HG03558 (cell line): ENCODE measurements around the gene STAT6.
"Not testable (repeated sequence)": the region's sequence is repeated elsewhere in the genome, so short reads cannot be mapped to it uniquely, and the experiment has no call there.

Experiments used
- ATAC-seq: cut with Tn5 transposase; IDR thresholded peaks from one replicate; pipeline ENCODE4 v1.9.1; 2021; ENCODE audit warnings: moderate number of reproducible peaks; ENCODE audit not compliant: unreplicated experiment; ENCODE audit errors: extremely low read depth

The STAT6 gene

DNA sequence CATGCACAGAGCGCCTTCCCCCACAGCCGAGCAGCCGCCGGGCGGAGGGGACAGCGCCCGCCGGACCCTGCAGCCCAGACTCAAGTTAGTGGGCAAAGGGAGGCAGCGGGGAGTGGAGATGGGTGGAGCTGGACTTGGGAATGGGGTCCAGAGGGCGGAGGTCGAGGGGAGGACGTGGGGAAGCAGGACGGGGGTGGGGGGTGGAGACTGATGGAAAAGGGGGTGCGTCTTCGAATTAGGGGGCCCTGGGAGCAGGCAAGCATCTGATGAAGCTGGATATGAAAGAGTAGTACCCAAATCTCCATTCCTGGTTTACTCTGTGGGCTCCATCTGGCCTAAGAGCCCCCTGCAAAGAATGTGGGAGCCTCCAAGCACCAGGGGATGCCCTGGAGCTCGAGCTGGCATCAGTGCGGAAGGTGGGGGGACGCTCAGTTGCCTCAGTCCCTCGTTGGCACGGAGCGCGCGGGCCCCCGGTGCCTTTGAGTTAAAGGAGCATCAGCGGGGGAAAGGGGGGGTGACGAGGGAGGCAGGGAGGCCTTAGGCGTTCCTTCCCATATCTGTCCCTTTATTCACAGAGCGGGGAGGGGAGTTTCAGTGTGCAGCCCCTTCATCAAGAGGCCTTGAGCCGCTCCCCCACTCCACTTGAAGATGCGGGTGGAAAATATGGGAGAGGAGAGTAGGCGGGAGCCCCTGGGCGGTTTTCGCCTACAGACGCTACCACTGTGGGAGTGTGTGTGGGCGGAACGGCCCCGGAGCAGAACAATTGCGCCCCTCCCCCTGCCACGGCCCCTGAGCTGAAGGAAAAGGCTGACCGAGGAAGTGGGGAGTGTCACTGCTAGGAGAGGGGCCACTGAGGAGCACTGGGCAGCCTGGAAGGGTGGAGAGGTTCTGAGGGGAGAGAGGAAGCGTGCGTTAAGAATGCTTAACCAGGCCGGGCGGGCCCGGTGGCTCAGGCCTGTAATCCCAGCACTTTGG is 21.6 kb downstream of the STAT6 start:
- ATAC-seq: no peak

DNA sequence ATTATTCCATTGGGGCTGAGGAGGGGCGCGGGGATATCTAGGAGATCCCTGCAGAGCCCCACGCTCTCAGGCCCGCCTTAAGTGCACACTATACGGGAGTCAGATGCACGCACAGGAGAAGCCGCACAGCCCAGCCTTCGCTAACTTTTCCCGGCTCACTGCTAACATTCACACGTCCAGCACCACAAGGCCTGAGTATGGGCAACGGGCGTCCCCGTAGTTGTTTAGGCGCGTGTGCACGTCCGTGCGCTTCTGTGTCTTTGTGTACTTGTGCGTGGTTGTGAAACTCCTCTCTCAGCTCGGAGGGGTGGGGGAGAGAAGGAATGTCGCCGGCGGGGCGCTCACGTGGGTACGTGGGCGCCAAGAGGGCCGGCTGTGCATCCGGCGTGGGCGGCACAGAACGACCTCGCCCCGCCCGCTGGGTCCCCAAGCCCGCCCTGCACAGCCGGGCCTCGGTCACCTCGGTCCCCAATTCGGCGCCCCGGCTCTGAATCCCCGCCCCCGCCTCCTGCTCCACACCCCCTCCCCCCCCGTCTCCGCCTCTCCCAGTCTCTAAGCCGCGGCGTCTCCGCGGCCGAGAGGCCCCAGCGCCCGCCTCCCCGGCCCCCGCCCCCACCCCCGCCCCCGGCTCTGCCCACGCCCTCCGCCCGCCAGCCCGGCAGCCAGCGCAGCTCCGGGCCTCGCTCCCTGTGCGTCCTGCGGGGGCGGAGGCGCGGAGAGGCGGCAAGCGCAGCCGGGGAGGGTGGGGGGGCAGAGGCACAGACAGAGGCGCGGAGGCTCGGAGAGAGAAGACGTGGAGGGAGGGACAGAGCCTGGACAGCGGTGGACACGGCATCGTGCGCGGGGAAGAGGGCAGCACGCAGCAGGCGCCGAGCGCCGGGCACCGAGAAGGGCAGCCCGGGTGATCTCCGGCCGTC is 22.6 kb downstream of the STAT6 start, which contains the start of gene NAB2:
TSS of gene NAB2 (plus strand) at position 761 of the 917 bp plus-strand sequence. CDS start 158 bp downstream, outside the sequence.
- peak; percentile 31 for ATAC-seq

DNA sequence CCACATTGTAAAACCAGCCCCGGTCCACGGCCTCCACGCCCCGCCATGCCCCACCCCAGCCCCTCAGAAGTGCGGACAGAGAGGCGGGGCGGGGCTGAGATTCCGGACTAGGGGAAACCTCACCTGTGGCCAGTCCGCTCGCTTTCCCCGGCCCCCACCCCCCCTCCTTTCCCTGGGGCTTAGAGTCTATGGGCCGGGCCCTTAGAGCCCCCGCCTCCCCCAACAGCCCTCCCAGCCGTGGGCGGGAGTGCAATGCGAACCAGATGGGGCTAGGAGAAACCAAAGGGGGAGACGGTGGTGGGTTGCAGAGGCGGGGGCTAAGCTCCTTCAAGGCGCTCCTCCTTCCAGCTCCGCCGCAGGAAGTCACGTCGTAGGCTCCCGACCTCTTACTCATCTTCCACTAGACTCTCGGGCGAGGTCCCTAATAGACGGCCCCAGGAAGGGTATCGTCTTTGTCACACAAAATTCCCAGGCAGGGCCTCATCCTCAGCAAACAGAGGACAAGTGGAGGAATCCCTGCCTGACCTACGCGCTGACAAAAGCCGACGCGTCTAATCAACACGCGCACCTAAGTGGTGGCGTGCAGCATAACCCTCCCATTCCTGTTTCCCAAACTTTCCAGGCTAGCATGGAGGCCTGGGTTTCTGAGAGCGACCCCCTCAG is 23.3 kb downstream of the STAT6 start:
- peak; percentile 11 for ATAC-seq

DNA sequence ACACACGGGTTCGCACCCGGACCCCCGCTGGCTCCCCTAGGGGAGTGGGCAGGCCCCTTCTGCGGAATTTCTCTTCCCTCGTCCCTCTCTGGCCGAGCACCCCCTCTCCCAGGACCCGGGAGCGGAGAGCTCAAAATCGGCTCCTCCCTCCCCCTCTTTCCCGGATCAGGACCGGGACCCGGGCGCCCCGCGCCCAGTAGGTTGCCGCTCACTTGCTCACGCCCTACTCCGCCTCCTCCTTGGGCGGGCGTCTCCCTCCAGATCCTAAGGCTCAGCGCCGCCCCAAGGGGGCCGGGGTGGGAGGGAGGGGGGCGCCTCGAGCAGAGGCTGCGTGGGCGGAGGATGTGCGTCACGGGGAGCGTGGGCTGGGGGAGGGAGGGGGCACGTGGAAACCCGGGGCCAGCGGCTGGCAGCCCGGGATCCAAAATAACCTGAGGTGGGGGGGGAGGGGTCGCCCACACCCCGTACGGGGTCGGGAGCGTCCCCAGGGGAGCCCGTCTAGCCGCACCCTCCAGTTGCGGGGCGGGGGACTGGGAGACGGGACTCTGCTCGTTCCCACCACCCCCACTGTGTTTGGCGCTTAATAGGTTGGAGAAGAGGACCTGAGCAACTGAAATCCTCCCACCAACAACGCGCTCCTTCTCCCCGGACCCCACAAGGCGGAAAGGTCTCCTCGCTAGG is 24.0 kb downstream of the STAT6 start:
- peak; percentile 11 for ATAC-seq

DNA sequence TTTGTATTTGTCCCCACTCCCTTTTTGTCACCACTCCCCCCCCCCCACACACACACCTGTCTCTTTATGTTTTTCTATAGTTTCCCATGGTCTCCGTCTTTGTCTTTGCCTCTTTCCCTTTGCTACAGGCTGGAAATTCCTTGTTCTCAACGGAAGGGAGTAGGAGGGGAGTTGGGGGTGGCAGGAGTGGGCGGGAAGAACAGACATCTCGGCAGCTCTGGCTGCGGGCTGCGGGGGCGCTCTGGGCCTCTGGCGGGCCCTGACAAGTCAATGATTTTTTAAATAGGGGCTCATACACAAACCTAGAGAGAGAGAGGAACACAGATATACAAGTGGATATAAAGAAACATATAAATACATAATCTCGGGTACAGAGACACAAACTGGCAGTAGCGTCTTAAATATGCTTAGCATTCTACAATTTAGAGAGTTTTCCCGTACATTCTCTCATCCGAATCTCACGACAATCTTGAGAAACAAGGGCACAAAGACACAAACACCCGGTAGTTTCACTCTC is 24.6 kb downstream of the STAT6 start:
- no peak for ATAC-seq

DNA sequence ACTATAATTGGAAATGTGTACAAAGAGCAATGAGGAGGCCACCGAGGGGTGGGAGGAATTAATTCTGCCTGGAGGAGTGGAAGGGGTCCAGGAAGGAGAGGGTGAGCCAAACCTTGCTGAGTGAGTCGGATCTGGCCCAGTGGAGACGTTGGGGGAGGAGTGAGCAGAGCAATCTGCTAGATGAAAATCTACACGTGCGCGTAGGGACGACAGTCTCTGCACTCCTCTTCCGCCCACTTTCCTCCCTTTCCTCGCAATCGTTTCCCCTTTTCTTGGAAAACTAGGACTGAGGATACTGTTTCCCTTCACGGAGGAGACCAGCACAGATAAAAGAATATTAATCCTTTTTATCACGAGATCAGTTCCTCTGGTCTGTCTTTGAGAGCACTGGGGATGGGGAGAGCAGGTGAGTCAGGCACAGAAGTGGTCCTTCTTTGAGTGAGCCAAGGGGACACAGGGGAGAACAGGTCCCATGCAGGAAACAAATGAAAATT is 25.1 kb downstream of the STAT6 start:
- ATAC-seq: no peak

DNA sequence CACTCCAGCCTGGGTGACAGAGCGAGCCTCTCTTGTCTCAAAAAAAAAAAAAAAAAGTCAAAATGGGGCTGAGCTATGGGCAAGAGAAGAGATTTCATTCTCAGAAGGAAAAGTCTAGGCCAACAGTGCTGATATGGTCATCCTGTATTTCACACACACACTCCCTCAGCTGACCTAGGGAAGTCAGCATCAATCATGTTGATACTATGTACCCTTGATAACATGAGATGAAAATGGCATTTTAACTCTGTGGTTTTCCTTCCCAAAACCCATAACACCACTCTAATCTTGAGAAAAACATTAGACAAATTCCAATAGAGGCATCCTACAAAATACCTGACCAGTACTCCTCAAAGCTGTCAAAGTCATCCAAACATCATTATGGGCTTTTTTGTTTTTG is 30.3 kb downstream of the STAT6 start:
- no peak for ATAC-seq

DNA sequence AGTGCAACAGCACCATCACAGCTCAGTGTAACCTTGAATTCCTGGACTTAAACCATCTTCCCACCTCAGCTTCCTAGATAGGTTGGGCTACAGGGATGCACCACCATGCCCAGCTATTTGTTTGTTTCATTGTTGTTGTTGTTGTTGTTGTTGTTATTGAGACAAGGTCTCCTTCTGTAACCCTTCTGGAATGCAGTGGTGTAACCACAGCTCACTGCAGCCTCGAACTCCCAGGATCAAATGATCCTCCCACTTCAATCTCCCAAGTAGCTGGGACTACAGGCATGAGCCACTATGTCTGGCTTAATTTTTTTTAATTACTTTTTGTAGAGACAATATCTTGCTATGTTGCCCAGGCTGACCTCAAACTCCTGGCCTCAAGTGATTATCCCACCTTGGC is 31.3 kb downstream of the STAT6 start:
- ATAC-seq: no peak

DNA sequence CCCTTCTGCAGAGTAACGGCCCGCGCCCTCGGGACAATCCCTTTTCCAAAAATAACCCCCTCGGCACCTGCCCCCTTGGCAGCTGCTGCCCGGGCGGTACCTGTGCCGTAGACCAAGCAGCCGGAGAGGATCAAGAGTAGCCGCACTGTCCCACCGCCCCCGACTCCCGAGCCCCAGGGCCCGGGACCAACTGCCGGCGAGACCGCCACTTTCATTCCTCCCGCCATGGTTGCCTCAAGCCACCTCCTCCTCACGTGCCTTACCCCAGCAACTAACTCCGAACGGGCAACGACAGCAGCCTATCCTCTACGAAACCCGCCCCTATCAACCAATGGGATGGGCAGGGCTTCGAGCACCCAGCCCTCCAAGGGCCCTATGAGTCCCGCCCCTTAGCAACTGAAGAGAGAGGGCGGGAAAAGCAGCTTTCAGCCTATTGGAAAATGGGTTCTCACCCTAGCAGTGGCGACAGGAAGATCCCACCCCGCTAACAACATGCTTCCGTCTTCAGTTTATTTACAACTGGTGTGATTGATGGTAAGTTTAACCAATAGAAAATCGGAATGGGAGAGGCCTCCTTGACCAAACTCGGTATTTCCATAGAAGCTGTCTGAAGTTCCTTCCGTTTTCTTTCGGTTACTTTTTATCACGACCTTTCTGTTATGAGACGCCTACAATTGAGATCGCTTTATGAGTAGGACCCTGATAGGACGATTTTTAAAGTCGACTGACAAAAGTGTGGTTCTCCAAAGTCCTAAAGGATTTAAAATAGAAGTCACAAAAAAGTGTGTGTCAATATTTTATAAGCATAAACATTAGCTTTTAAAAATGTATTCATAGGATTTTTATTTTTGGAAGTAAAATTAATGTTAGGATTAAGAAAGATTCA is 32.4 kb downstream of the STAT6 start, which contains the start of gene NEMP1:
TSS of gene NEMP1 (minus strand) at position 273 of the 886 bp plus-strand sequence. CDS start at position 227, 46 bp downstream.
- peak; percentile 87 for ATAC-seq

DNA sequence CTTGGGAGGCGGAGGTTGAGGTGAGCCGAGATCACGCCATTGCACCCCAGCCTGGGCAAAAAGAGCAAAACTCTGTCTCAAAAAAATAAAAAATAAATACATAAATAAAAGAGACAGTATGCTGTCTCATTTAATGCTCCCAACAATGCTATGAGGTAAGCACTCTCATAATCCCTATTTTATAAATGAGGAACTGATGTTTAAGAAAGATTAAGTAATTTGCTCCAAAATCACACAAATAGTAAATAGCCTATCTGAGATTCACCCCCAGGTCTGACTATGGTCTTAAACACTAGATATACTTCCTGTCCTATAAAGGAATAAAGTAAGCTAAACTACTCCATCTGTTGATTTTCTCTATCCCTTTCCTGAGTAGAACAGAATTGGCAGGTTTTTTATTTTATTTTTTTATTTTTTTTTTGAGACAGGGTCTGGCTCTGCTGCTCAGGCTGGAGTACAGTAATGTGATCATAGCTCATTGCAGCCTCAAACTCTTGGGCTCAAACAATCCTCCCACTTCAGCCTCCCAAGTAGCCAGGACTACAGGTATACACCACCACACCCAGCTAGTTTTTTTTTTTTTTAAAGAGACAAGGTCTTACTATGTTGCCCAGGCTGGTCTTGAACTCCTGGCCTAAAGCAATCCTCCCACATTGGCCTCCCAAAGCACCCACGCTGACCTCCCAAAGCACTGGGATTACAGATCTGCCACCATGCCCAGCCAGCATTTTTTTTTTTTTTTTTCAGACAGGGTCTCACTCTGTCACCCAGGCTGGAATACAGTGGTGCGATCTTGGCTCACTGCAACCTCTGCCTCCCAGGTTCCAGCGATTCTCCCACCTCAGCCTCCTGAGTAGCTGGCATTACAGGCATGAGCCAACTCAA is 37.4 kb downstream of the STAT6 start:
- not testable (repeated sequence) for ATAC-seq

DNA sequence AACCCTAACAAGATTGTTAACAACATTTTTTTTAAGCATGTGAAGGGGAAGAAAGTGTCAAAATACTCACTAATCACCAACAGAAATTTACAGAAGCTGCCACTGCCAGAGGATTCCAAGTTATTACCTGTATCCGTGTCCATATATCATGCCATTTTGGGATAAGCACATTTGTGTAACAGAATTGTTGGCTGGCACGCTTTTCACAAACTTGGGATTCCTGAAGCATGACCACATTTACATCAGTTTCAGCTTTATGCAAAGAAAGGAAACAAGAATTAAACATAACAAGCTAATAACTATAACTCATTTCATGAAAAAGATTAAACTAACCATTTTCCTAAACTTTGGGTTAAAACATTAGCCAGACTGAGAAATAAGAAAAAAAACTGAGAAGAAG is 38.5 kb downstream of the STAT6 start:
- no peak for ATAC-seq

DNA sequence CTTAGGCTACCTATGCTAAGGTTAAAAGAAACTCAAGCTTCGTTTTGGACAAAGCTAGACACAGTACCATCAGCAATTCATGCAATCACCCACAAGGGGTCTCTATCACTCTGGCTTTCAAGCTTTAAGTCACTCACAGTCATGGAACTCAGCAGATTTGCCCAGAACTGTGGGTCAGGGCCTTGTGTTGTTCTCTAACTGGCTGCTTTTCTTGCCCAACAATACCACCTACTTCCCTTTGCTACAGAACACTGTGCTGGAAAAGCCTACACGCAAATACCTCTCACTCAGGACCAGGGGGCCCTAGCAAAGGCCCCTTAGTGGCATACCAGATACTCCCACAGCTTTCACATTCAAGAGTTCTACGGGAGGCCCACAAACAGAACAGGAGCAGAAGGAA is 41.6 kb downstream of the STAT6 start:
- peak; percentile 63 for ATAC-seq

DNA sequence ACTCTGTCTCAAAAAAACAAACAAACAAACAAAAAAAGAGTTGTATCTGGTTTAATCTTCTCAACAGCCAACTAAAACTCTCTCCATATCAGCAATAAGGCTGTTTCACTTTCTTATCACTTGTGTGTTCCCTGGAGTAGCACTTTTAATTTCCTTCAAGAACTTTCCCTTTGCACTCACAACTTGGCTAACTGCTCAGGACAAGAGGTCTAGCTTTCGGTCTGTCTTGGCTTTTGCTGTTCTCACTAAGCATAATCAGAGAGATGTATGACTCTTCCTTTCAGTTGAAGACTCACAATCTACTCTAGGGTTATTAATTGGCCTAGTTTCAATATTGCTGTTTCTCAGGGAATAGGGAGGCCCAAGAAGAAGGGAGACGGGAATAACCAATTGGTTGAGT is 44.9 kb downstream of the STAT6 start:
- no peak for ATAC-seq

DNA sequence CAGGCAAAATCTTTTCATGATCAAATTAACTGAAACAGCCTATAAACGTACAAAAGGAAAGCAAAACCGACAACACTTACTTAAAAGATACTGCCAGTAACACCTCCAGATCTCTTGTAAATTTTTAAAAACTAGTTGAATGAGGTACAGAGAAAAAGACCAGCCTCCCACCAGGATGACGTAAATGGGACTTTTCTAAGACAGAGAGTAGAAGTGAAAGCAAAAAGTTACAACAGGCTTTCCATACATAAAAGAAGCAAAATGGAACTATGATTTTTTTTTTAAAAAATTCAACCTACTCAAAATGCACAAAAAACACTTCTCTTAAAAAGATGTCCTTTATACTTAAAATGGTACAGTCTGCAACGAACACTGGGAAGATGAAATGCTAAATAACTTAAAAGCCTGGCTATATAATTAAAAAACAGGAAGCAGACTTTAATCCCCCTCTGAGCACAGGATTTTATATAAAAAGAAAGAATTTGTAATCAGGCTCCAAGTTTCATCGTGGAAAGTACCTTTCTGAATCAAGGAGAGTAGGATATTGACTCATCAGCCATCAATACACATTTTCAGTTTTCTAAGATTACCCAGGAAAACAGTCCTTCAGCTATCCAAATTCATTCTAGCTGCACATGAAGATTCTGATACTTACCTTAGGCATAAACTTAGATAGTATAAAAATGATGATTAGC is 47.0 kb downstream of the STAT6 start:
- peak; percentile 72 for ATAC-seq

DNA sequence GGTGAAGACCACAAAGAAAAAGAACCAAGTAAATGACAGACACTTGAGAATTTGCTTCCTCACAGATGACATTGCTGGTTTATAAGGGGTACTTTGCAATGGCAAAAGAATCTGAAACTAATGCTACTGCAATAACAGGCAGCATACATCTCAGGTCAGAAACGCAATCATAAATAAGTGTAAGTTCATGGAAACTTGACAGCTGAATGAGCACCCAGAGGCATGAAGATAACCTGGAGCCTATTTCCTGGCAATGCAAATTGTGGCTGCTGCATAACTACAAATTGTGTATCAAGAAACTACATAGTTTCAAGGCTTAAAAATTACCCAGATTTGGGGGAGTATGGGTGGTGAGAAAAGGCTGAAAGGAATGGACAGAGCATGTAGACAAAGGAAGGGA is 52.7 kb downstream of the STAT6 start:
- peak; percentile 47 for ATAC-seq

DNA sequence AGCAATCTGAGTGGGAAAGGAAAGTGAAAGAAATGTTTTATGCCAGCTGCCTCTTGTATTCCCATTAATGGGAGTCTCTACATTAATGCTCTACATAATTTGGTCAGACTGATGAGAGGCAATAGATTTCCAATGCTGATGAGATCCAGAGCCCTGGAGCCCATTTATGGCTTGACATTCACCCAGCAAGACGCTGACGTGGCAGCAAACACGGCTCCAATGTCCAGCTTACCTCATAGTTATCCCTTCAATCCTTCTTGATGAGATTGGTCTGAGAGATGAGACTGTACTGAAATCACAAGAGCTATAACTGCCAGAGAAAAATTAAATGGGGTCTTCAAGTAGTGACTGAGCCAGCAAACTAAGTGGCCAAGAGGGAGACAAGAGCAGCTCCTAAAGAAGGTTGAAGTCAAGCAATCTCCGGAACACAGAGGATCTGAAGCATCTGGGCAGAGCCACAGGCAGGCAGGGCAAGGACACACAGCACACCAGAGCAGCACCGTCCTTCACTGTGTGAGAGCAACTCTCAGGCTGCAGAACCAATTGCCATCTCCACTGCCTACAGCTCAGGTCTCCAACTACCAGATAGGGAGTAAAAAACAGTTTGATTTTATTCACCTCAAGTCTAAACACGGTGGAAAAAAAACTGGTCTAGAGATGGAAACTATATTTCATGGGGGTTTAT is 54.0 kb downstream of the STAT6 start:
- no peak for ATAC-seq
